Activated naive CD4-positive, alpha-beta T cell (primary cell): ENCODE measurements around the gene RFC2.
"Not testable (repeated sequence)": the region's sequence is repeated elsewhere in the genome, so short reads cannot be mapped to it uniquely, and the experiment has no call there.

Source experiments
- DNase-seq, 4 experiments: peaks; one replicate each; lab custom pipeline; 2025; lab: John Stamatoyannopoulos, UW

Gene RFC2

DNA sequence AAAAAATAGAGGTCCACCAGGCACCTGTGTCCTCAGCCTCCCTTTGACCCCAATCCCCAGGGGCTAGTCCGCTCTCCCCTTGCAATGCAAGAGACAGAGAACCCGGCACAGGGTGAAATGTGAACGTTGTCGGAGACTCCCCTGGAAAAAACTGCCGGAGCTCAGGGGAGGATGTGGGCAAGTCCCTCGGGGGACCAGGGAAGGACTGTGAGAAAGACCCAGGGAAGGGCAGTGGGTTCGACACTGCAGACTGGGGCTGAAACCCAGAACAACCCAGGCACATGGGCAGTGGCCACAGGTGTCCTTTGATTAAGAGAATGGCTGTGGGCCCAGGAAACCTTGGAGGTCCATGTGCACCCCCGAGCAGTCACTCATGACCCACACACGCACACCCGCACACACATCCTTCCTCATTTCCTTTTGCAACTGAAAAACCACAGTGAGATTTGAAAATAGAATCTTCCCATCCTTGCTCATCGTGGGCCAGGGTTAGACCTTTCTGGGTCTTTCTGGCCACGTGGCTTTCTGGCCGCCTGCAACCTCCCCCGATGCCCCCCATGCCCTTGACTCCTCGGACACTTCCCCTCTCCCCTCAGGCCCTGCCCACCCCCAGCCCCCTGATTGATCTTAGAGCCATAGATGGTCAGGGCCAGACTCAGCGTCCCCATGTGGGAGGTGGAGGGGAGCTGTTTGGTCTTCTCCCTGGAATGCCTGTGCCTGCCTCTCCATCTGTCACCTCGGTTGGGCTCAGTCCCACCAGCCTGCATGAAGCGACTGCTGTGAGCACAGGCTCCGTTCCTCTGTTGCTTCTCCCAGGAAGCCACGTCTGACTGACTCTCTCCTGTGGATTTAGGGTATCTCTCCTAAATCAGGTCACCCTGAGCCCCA lies 36.5 kb downstream of the RFC2 start:
- DNase-seq: no peak

DNA sequence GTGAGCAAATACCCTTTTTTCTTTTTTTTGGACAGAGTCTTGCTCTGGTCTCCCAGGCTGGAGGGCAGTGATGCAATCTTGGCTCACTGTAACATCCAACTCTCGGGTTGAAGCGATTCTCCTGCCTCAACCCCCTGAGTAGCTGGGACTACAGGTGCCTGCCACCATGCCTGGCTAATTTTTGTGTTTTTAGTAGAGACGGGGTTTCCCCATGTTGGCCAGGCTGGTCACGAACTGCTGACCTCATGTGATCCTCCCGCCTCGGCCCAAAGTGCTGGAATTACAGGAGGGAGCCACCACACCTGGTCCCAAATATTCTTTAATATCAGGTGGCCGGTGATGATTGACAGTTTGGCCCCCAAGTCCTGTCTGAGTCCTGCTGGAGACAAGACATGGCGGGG lies 37.8 kb downstream of the RFC2 start:
- no peak for DNase-seq

DNA sequence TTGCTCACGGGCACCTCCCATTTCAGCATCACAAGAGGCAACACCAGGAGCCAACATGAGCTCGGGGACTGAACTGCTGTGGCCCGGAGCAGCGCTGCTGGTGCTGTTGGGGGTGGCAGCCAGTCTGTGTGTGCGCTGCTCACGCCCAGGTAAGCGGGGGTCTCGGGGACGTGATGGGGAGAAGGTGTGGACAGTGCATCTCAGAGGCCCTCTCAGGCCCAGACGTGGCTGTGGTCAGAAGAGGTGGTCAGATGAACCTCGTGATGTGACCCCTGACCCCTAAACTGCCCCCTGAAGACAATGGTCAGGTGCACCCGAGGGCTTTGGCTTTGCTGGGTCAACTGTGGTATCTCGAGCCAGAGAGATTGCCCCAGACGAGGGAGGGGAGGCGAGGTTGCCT lies 38.3 kb downstream of the RFC2 start:
- no peak for DNase-seq

DNA sequence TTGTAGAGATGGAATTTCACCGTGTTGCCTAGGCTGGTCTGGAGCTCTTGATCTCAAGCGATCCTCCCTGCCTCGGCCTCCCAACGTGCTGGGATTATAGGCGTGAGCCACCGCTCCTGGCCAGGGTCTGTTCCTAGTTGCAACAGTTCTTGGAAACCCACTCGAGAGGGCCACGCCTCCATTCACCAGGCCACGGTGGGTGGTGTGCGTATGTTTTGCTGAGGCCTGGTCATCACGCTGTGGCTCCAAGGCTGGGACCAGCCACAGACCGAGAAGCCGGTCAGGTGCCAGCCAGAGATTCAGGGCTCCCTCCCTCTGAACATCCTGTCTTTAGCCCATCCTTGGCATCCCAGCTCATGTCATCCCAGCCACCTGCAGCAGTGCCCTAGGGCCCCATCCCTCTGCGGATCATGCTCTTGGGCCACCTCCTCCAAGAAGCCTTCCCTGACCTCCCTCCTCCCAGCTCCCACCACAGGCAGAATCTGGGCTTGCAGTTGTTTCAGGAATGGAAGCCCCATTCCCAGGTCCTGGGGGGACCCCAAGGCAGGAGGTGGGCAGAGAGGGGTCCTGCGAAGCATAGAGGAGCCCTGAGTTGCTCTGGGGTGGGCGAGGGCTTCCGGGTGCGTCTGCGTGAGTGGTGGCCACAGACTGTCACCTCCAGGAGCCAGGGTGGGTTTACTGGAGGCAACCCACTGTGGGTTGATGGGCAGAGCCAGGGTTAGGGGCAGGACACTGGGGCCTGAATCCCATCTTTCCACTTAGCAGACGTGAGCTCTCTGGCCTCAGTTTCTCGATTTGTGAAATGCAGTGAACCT lies 39.2 kb downstream of the RFC2 start:
- DNase-seq: no peak

DNA sequence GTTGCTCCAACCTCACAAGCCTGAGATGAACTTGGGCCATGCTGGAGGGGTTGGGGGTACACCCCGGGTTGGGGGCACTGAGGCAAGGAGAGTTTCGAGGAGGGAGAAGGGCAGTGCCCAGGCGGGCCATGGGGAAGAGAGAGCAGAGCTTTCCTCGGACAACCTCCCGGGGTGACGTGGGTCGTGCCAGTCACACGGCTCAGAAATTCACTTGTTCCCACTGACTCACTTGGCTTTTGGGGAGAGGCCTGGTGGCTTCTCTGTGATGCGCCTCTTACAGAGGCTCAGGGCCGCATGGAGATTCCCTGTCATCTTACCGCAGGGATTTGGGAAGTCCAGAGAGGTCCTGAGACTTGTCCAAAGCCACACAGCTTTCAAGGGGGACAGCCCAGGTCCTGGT lies 41.5 kb downstream of the RFC2 start:
- no peak for DNase-seq

DNA sequence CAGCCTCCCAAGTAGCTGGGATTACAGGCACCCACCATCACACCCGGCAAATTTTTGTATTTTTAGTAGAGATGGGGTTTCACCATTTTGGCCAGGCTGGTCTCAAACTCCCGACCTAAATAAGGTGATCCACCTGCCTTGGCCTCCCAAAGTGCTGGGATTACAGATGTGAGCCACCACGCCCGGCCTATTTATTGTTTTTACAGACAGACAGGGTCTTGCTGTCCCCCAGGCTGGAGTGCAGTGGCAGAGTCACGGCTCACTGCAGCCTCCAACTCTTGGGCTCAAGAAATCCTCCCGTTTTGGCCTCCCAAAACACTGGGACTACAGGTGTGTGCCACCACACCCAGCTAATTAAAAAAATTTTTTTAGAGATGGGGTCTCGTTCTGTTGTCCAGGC lies 46.0 kb downstream of the RFC2 start:
- not testable (repeated sequence) for DNase-seq

DNA sequence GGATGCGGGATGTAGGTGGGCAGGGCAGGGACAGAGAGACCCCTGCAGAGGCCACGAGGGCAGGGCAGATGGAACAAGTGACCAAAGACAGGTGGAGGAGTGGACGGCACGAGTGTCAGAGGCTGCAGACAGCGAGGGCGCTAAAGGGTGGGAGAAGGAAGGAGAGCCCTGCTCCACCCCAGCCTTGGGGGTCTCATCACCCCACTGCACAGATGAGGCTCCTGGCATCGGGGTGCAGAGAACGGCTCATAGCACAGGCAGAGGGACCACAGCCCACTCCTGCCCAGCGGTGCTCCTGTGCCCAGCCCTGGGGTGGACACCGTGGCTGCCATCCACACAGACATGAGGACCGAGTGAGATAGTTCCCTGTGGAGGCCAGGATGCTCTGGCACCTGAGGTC lies 46.6 kb downstream of the RFC2 start:
- no peak for DNase-seq

DNA sequence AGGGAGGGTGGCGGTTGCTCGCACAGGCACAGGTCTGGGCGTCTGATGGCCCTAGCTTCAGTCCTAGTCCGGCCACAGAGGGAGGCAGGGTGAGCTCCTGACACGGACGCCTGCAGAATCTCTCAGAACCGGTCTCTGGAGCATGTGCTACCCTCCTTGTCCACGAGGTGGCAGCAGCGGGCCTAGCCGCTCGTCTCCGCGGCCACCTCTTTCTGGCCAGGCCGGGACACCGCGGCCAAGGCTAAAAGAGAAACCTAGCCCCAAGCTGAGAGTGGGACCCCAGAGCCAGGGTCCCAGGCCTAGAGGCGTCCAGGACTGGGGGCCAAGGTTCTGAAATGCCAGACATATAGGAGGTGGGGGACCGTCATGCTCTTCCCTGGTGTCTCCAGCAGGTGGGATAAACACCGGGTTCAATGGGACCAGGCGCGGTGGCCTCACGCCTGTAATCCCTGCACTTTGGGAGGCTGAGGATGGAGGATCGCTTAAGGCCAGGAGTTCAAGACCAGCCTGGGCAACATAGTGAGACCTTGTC lies 47.5 kb downstream of the RFC2 start:
- peak; percentile 61 to 79 (median 70) for DNase-seq

DNA sequence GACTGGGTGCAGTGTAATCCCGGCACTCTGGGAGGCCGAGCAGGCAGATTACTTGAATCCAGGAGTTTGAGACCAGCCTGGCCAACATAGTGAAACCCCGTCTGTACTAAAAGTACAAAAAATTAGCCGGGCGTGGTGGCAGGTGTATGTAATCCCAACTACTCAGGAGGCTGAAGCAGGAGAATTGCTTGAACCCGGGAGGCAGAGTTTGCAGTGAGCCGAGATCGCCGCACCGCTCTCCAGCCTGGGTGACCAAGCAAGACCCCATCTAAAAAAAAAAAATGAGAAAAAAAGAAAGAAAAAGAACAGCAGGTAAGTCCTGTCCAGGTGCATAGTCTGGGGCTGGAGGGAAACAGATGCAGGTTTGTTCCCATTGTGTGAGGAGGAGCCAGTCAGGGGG lies 48.1 kb downstream of the RFC2 start:
- DNase-seq: not testable (repeated sequence)

DNA sequence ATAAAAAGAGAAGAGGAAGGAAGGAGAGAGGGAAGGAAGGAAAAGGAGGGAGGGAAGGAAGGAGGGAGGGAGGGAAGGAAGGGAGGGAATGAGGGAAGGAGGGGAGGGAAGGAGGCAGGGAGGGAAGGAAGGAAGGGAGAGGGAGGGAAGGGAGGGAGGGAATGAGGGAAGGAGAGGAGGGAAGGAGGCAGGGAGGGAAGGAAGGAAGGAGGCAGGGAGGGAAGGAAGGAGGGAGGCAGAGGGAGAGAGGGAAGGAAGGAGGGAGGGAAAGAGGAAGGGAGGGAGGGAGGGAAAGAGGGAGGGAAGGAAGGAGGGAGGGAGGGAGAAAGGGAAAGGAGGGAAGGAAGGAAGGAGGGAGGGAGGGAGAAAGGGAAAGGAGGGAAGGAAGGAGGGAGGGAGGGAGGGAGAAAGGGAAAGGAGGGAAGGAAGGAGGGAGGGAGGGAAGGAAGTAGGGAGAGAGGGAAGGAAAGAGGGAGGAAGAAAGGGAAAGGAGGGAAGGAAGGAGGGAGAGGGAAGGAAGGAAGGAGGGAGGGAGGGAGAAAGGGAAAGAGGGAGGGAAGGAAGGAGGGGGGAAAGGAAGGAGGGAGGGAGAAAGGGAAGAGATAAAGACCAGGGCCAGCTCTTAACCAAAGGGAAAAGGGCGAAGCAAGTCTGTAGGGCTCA lies 50.1 kb downstream of the RFC2 start:
- no peak for DNase-seq

DNA sequence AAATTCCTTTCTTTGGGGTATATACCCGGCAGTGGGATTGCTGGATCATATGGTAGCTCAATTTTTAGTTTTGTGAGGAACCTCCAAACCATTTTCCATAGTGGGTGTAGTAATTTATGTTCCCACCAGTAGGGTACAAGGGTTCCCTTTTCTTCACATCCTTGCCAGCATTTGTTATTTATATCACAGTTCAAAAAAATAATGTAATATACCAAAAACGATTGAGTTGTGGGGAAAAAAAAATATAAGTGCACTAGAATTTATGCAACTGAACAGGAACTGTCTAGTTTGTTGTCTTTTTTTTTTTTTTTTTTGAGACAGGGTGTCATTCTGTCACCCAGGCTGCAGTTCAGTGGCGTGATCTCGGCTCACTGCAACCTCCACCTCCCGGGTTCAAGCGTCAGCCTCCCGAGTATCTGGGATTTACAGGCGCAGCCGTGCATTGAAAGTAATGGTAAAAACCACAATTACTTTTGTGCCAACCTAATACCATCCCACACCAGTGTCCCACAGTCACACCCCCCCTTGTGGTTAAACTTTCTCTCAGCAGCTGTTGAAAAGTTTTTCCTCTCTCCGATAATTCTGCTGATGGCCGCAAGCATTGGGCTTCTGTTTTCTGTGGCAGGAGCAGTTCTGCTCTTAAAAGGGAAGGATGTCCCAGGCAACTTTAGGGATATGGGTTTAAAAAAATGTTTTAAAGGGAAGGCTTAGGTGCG lies 51.2 kb downstream of the RFC2 start:
- DNase-seq: no peak

DNA sequence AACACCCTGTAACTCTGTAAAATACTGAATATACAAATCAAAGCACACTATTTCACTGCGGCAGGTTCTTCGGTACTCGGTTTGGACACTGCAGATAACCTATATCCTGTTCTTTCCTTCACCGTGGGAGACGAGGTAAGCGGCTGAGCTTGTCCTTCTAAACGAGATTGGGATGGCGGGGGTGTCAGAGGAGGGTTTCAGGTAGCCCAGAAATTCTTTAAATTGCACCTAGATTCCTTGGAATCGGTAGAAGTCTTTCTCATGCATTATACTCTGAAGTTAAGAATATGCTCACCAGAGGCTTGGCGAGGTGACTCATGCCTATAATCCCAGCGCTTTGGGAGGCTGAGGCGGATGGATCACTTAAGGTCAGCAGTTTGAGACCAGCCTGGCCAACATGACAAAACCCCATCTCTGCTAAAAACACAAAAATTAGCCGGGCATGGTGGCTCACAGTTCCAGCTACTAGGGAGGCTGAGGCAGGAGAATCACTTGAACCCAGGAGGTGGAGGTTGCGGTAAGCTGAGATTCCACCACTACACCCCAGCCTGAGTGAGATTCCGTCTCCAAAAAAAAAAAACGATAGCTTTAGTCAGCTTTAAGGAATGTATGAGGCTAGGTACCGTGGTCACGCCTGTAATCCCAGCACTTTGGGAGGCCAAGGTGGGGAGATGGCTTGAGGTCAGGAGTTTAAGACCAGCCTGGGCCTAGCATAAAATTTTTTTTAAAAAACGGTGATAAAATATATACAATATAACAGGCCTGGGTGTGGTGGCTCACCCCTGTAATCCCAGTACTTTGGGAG lies 54.4 kb downstream of the RFC2 start:
- no peak for DNase-seq

DNA sequence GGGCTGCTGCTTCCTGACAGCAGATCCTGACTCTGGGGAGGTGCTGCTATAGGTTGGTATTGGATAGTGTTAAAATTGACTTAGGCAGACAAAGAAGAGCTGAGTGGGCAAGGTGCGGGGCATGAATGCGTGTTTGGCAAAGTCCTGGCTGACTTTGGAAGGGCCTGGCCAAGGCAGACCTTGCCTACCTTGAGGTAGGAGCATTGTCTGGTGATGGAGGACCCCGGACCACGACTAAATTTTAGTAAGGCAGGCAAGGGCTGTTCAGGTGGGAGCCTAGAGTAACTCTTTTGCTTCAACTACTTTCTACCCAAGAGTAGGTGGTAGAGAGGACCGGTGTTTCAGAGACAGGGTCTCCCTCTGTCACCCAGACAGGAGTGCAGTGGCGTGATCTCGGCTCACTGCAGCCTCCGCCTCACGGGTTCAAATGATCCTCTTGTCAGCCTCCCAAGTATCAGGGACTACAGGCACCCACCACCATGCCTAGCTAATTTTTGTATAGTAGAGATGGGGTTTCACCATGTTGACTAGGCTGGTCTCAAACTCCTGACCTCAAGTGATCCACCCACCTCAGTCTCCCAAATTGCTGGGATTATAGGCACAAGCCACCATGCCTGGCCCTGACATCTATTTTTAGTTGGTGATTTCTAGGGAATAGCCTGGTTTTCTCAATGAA lies 56.6 kb downstream of the RFC2 start:
- no peak for DNase-seq

DNA sequence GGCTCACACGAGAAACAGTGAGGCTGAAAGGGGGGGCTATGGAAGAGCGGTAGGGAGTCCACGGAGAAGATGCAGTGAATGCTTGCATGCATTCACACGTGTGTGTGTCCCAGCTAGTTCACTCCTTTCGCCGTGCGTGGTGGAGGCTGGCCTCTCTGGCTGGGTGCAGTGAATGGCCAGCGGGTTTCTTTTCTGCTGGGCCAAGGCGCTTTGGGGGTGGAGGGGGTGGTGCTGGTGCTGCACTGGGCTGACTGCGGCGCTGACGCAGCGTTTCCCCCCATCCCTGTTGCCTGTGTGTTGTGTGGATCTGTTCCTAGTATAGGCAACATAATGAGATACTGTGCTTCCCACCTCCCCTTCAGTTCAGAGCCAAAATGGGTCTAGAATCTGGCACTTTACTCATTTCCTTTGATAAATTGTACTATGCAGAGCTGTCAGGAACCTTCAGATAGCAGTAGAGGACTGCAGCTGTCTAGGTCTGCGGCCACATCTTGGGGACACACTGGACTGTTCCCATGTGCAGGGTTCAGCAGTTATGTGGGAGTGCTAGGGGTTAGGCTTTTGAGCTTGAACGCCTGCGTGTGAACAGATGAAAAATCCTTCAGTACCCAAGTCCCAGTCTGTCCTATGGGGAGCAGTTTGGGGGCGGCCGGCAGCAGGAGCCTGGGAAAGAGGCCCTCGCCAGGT lies 58.1 kb downstream of the RFC2 start:
- DNase-seq: not testable (repeated sequence)

DNA sequence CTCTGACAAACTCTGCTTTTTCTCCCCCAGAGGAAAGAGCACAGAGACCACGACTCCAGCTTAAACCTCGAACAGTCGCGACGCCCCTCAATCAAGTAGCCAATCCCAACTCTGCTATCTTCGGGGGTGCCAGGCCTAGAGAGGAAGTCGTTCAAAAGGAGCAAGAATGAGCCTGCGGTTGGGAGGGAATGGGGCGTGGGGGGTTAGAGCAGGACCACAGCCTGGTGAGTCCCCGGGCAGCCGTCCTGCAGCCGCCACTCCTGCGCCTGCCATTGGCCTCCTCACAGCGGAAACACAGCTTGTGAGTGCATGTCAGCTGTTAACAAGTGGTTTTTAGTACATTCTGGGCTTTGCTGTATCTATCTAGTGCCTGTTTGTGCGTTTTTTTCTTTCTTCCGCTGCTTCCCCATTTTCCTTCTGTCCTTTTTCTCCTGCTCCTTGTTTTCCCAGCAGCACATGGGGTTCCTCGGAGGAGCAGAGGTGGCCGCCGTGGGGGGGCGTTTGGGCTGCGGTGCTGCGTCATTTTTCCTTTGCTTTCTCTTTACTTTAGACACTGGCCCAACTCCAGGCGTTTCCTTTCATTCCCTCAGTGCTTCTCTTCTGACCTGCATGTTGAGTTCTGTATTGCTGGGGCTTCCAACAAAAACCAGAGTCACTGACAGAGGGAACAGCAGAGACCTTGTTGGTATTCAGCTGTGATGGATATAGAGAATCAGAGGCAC lies 58.9 kb downstream of the RFC2 start:
- DNase-seq: not testable (repeated sequence)

DNA sequence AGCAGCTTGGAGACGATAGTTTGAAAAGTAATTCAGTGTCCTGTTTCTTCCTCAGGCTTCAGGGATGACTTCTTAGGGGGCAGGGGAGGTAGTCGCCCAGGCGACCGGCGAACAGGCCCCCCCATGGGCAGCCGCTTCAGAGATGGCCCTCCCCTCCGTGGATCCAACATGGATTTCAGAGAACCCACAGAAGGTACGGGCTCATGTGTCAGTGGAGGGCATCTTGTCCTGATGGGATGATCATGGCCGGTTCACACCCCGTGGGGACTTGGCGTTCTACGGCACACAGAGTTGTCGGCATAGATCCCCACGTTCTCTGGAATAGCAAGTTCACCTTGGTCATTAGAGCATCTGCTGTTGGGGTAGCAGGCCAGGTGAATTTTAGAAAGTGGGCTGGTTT lies 59.5 kb downstream of the RFC2 start:
- DNase-seq: no peak

DNA sequence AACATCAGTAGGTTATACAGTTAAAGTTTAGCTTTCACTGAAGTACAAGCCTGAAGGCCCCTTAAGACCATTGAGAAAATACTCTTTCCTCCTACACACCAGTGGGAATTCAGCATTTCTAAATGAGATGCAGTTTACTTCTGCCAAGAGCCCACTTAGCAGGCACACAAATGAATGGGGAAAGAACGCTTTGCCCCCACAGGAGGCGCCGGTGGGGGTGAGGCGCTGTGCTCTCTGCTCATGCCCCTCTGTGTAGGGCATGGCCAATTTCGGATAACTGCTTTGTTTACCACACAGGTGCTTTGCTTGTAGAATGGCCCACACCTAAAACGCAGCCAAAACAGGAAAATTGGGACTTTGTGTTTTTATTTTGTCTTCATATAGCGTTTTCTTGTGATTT lies 60.3 kb downstream of the RFC2 start:
- no peak for DNase-seq

DNA sequence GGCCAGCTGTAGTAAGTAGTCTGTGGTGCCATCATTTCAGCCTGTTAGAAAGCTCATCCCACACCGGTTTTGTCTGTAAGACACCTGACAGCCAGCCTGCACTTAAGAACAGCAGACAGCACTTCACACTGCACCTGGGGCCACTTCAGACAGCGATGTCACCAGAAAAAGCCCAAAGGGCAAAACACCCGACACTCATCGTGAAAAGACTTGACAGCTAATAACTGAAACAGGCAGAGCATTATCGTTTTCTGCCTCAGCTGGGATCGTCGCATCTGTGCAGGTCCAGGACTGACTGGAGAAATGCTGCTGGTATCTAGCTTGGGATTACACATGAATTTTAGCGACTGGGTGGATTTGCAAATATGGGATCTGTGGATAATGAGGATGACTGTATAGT lies 61.1 kb downstream of the RFC2 start:
- DNase-seq: no peak

DNA sequence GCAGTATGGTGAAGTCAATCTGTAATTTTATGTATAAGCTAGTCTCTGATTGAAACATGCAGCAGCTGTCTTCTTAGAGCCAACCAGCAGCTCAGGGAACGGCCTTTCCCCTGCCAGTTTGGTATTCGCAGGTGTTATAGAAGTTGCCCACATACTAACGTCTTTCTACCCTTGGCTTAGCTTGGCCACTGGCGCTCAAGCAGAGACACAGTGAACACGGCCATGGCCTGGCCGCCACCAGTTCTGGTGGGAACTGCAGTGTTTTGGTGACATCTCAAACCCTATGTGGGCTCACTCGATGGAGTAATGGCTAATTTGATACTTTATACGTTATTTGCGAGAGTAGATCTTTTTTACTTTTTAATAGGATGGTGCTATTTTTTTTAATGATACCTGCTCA lies 63.0 kb downstream of the RFC2 start:
- DNase-seq: no peak
